Fibroblast of upper back skin (primary cell): Measurements from ENCODE around the gene NEUROD4.
A peak's percentile ranks its signal among the peaks of the same experiment; 100 is the strongest.

Experiments
- DNase-seq: peaks from one replicate; pipeline ENCODE4 v3.0.0-alpha.2; 2013

NEUROD4 gene

DNA sequence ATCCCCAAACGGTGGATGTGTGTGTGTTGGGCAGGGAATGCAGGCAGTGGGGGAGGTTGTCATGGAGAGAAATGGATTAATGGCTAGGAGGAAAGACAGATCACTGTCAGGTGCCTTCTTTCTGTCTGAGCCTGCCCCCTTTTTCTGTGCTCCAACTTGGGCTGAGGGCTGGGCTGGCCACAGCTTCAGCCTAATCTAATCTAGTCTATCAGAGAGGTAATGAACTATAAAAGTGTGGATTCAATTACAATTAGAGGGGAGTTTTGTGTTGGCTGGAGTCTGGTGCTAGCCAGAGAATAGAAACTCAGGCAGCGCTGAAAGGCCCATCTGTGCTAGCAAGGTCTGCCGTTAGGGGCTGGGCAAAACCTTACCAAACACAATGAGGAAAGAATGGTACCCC is 41.2 kb downstream of the NEUROD4 start:
- no peak for DNase-seq

- no peak for DNase-seq
These were observed 43.5 kb downstream of the NEUROD4 start for GRCh38 chr12:55063291-55063690.

- DNase-seq, result no peak
These were observed 45.8 kb downstream of the NEUROD4 start for GRCh38 chr12:55065535-55065934.

DNA sequence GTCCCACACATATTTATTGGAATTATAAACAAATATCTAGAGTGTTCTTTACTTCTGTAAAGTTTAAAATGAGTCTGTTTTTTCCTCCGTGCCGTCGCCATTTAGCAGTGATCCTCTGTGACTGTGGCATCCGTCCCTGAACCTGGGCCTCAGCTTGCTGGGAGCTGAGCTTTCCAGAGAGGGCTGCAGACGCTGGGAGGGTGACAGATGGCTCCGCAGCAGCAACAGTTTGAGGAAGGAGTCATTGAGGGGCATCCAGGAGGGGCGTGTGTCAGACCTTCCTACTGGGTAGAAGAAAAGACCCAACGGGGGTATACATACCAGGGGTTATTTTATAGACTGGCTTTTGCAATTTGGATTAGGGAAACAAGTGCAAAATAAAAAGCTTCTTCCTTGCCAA is 47.9 kb downstream of the NEUROD4 start:
- DNase-seq, result no peak

DNA sequence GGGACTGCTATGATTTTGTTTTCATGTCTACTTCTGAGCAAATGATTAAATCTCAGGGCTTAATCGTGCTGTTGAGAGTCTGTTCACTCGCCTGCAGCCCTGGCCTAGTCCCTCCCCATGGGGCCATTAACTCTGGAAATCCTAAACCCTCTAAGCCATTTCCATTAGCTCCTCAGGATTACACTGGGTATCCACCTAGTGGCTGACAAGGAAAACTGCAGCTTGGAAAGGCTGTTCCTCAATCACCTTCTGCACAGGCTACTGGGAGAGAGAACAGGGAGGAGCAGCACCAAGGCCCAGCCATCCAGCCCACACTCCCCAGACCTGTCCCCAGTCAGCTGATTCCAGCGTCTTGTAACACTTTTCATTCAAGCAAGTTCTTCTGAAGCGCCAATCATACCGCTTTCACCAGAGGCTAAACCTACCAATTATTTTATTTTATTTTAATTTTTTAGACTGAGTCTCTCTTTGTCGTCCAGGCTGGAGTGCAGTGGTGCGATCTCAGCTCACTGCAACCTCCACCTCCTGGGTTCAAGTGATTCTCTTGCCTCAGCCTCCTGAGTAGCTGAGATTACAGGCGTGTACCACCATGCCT is 48.7 kb downstream of the NEUROD4 start:
- peak; percentile 43 for DNase-seq

GRCh38 chr12:55072083-55072482 is 52.3 kb downstream of the NEUROD4 start:
- DNase-seq, result peak; percentile 1

DNA sequence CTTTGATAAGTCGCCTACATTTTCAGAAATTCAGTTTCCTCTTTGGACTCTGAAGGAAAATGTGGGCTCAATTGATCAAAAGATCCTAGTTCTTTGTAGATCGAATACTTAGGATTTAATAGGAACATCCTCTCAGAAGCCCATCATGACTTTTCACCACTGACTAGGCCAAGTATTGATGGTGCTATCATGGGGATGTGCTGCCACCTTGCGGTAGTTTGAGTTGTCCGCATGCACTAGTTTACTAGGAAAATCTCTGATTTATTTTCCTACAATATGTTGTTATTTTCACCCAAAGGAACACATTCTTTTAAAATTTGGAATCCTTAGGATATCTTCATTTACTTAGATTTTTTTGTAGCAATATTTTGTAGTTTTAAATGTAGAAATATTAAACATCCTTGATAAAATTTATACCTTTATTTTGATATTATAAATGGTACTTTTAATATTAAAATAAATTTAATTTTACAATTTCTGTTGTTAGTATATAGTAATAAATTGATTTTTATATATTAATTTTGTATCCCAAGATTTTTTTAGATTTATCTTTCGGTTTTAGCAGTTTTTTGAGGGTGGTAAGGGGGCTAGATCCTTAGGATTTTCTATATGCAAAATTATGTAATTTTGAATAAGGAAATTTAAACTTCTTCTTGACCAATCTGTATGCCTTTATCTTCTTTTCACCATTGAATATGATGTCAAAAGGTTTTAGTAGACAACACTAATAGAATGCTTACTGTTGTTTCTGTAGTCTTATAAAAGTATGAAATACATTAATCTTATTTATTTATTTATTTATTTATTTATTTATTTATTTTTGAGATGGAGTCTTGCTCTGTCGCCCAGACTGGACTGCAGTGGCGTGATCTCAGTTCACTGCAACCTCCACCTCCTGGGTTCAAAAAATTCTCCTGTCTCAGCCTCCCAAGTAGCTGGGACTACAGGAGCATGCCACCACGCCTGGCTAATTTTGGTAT is 53.6 kb downstream of the NEUROD4 start:
- peak; percentile 64 for DNase-seq

DNA sequence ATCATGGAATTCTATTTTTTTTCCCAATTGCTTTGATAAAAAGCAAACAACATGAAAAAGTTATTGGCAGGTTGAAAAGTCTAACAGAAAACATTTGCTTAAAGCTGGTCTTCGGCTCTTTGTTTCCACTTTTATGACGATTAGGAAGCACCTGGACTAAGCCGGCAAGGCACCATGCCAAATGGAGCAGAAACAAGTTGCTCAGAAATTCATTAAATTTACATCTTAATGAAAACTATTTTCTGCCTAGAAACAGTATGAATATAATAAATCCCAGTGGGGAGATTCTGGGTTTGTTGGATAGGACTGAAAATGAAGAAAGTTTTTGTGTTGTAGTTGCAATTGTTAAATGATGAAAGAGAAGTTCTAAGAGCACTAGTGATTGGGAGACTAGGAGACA is 55.0 kb downstream of the NEUROD4 start:
- no peak for DNase-seq
